RWPE1 (cell line): ENCODE data around the gene ASH1L.

ENCODE experiments used
- CTCF ChIA-PET: fragments of 350-600 bp; sonication (Branson Sonifier 250); formaldehyde crosslinking; extraction: SDS; loops from one replicate; lab custom pipeline; 2021; lab: Yijun Ruan, JAX
- POLR2A ChIA-PET: fragments of 400-600 bp; formaldehyde crosslinking; extraction: SDS; loops from one replicate; lab custom pipeline; 2020; ENCODE audit warnings: antibody characterized with exemption; ENCODE audit not compliant: low non-redundant PET; lab: Yijun Ruan, JAX
- DNase-seq: peaks from one replicate; pipeline ENCODE4 v3.0.0; 2012; ENCODE audit warnings: low spot score
- H3K27ac ChIP-seq: fragments of 450-650 bp; 2 replicates; pipeline ENCODE4 v1.5.1; 2017
- TF ChIP-seq, protein P1 (sequence below): fragments of 450-650 bp; conservative IDR thresholded peaks from 2 replicates; pipeline ENCODE4 v1.5.1; 2017; ENCODE audit warnings: low read depth, mild to moderate bottlenecking

The ASH1L gene

DNA sequence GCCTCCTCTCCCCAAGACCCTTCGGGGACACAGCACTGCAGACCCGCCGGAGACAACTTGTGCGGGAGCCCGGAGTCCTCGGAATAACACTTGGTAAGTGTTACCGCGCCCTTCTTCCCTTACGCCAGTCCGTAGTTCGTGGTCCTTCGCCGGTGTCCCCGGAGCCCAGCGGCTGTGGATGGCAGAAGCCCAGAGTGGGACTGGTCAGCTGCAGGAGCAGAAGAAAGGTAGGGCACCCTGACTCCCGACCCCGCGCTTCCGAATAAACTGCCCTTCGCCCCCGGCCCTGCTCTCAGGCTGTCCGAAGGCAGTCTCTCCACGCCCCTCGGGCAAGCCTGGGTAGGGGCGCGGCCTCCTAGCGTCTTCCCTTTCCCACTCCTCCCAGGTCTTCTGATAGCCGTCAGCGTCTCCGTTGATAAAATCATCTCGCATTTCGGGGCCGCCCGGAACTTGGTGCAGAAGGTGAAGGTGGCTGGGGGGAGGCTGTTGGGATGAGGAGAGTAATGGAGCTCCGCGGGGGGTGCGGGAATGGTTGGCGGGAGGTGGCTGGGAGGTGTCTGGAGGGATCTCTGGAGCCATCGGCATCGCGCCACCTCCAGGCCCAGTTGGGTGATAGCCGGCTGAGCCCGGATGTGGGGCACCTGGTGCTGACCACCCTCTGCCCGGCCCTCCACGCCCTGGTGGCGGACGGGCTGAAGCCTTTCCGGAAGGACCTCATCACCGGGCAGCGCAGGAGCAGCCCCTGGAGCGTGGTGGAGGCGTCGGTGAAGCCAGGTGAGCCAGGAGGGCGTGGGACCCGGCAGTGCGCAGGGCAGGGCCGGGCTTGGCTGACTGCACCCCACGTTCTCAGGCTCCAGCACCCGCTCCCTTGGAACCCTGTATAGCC lies 237.6 kb downstream of the ASH1L start:
- ChIA-PET CTCF (interaction anchor here (0.5 to 2.5 kb wide), 6 partner anchors 8 to 353 kb away, joined by 3 to 7 read pairs (median 4); no protein-coding TSS in a partner anchor), POLR2A (no interaction called here)
- peak overlapping the region; percentile 98 for H3K27ac ChIP-seq
- DNase-seq = peak; percentile 64
- TF ChIP-seq, protein P1, sequence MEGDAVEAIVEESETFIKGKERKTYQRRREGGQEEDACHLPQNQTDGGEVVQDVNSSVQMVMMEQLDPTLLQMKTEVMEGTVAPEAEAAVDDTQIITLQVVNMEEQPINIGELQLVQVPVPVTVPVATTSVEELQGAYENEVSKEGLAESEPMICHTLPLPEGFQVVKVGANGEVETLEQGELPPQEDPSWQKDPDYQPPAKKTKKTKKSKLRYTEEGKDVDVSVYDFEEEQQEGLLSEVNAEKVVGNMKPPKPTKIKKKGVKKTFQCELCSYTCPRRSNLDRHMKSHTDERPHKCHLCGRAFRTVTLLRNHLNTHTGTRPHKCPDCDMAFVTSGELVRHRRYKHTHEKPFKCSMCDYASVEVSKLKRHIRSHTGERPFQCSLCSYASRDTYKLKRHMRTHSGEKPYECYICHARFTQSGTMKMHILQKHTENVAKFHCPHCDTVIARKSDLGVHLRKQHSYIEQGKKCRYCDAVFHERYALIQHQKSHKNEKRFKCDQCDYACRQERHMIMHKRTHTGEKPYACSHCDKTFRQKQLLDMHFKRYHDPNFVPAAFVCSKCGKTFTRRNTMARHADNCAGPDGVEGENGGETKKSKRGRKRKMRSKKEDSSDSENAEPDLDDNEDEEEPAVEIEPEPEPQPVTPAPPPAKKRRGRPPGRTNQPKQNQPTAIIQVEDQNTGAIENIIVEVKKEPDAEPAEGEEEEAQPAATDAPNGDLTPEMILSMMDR = peak; percentile 75

DNA sequence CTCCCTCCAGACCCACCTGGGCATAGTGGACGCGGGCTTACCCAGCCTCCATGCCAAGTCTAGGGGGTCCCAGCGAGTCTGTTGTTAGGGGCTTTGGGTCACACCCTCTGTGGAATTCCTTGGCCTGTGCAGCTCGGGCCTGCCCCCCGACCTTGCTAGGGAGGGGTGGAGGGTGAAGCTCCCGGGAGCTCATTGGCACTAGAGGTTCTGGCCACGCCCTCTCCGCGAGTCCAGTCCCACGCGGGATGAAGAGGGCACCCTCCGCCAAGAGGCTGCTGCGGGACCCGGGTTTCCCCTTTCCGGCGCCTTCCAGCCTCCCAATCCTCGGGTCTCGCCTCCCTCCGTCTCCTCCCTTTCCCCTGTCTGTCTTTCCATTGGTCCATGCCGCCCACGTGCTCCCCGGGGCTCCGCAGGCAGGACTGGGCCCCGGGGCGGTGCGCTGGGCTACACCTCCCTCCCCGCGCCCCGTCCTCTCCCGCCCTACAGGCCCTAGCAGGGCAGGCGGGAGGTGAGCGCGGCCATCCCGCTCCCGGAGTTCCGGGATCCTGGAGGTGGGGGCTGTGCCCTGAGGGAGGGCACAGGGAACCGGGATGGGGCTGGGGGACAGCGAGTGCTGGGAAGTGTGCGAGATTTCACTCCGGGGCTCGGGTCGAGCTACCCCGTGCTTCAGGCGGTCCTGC lies 238.4 kb downstream of the ASH1L start:
- peak overlapping the region; percentile 98 for H3K27ac ChIP-seq
- DNase-seq = peak; percentile 97
- POLR2A ChIA-PET = interaction anchor here (0.7 kb wide), 1 partner anchor 51 kb away, joined by 3 read pairs; no protein-coding TSS in a partner anchor
- CTCF ChIA-PET = interaction anchor here (0.6 to 5.1 kb wide), 9 partner anchors 8 to 268 kb away, joined by 3 to 34 read pairs (median 4); no protein-coding TSS in a partner anchor
- TF ChIP-seq, protein P1 = no peak

DNA sequence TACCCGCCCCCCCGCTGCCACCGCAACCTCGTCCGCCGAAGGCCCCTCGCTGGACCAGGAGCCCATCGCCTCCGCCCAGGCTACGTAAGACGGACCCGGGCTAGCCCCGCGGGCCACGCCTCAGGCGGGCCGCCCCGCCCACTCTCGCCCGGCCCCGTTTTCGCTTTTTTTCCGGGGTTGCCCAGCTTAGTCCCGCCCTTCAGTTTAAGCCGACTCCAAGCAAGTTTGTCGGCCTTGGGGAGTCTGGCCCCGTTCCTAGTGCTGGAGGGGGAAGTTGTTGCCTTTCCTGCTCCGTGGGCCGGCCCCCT lies 238.9 kb downstream of the ASH1L start:
- peak; percentile 92 for DNase-seq
- ChIA-PET POLR2A (interaction anchor here (0.7 kb wide), 1 partner anchor 51 kb away, joined by 3 read pairs; no protein-coding TSS in a partner anchor), CTCF (interaction anchor here (0.5 to 5.1 kb wide), 12 partner anchors 10 to 325 kb away, joined by 3 to 34 read pairs (median 4); partner anchors contain the start of gene THBS3)
- TF ChIP-seq, protein P1 = no peak
- peak overlapping the region; percentile 98 for H3K27ac ChIP-seq

DNA sequence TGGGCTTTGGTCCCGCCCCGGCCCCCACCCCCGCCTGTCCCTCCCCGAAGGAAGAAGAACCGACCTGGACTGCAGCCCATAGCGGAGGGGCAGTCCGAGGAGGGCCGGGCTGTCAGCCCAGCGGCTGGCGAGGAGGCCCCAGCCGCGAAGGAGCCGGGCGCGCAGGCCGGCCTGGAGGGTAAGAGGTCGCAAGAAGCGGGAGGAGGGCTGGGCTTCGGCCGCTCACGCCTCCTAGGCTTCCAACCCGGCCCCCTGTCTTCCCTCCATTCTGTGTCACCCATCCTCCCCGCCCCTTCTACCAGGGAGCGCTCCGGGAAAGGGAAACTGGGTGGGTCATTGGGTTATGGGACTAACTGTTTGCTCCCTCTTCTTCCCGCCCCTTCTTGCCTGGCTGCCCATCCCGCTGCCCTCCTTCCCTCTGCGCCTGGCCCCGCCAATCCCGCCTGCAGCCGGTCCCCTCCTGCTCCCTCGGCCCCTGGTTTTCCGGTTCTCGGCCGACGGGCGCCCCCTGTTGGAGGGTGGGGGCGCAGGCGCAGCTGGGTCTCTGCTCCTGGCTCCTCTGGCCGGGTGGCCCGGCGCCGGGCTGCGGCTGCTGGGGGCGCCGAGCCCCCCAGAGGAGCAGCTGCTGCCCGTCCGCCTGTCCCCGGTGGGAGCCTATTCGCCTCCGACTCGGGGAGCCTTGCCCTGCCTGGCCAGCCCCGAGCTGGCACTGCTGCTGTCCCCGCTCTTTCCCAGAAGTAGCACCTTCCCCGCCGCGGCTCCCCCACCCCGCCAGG lies 239.5 kb downstream of the ASH1L start:
- ChIA-PET CTCF (interaction anchor here (0.5 to 5.1 kb wide), 13 partner anchors 10 to 325 kb away, joined by 3 to 34 read pairs (median 4); partner anchors contain the start of gene THBS3), POLR2A (interaction anchor here (0.7 kb wide), 1 partner anchor 50 kb away, joined by 3 read pairs; no protein-coding TSS in a partner anchor)
- TF ChIP-seq, protein P1 = peak; percentile 94
- H3K27ac ChIP-seq = peak overlapping the region; percentile 98
- peak; percentile 96 for DNase-seq

DNA sequence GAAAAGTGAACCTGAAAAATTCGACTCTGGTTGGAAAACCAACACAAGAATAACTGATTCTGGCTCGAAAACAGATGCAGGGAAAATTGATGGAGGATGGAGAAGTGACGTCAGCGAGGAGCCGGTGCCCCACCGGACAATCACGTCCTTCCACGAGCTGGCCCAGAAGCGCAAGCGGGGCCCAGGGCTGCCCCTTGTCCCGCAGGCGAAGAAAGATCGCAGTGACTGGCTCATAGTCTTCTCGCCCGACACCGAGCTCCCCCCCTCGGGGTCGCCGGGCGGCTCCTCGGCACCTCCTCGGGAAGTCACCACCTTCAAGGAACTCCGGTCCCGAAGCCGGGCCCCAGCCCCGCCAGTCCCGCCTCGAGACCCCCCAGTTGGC lies 240.0 kb downstream of the ASH1L start:
- TF ChIP-seq, protein P1 = no peak
- CTCF ChIA-PET = interaction anchor here (0.6 to 5.1 kb wide), 4 partner anchors 12 to 216 kb away, joined by 3 to 34 read pairs (median 4); no protein-coding TSS in a partner anchor
- peak overlapping the region; percentile 98 for H3K27ac ChIP-seq
- POLR2A ChIA-PET = no interaction called here
- no peak for DNase-seq
